Measurements from ENCODE around the gene NEUROG1. TPM values are rescaled to one million over a fixed set of nuclear protein-coding genes. Genes with fewer than 3 reads are reported as not detected.

Gene NEUROG1
- total and polyA plus RNA-seq, 2 donors from 2014 or later: not detected

DNA sequence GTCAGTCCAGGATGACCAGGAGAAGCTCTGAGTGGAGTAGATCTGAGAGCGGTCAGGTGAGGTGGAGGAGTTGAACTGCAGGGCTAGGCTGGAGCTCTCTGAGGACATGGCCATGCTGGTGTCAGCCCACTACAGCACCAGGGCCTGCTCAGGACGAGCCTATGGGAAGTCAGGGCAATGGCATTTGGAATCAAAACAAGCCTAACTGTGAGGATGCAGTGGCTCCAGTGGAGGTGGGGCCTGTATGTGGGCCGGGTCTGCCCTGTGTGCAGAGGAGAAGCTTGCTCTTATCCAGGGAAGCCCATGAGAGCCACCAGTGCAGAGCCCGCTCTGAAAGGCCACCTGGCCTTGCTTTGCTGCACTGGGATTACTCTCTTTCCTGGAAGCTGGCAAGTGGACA, 31.9 kb upstream of the NEUROG1 start:
- Histone ChIP-seq H3K4me1 (ENCODE audit: control insufficient read depth in 2 of 3, insufficient read depth in 2 of 3, low read depth in 1 of 3, low read length in 3 of 3) (peaks cover 0 to 40% (median 29%) of the 10 kb centered on the region in 3 donors), H3K27me3 (ENCODE audit: control insufficient read depth, insufficient read depth, low read length) (no peaks in the 10 kb centered on the region), H3K36me3 (ENCODE audit: control insufficient read depth in 2 of 3, insufficient read depth in 3 of 3, low read length in 3 of 3) (no peaks in the 10 kb centered on the region), H3K27ac (ENCODE audit: low read depth in 2 of 2, low read length in 2 of 2) (no peak overlapping the region), H3K4me3 (ENCODE audit: low read length in 3 of 3) (no peak overlapping the region), H3K9ac (ENCODE audit: low read length in 3 of 3) (no peak overlapping the region), H3K9me3 (ENCODE audit: control insufficient read depth in 2 of 3, insufficient read depth in 1 of 3, low read length in 3 of 3) (no peaks in the 10 kb centered on the region)
- TF ChIP-seq, protein P1, sequence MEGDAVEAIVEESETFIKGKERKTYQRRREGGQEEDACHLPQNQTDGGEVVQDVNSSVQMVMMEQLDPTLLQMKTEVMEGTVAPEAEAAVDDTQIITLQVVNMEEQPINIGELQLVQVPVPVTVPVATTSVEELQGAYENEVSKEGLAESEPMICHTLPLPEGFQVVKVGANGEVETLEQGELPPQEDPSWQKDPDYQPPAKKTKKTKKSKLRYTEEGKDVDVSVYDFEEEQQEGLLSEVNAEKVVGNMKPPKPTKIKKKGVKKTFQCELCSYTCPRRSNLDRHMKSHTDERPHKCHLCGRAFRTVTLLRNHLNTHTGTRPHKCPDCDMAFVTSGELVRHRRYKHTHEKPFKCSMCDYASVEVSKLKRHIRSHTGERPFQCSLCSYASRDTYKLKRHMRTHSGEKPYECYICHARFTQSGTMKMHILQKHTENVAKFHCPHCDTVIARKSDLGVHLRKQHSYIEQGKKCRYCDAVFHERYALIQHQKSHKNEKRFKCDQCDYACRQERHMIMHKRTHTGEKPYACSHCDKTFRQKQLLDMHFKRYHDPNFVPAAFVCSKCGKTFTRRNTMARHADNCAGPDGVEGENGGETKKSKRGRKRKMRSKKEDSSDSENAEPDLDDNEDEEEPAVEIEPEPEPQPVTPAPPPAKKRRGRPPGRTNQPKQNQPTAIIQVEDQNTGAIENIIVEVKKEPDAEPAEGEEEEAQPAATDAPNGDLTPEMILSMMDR (IDR thresholded peaks at IDR 0.05; ENCODE audit: borderline replicate concordance, extremely low read depth, insufficient read depth): no peak
- DNase-seq (peak in 1 of 5 donors; percentile 48), FAIRE-seq (no peak)
- intact Hi-C loops (cut with DNase I): no loop called here

DNA sequence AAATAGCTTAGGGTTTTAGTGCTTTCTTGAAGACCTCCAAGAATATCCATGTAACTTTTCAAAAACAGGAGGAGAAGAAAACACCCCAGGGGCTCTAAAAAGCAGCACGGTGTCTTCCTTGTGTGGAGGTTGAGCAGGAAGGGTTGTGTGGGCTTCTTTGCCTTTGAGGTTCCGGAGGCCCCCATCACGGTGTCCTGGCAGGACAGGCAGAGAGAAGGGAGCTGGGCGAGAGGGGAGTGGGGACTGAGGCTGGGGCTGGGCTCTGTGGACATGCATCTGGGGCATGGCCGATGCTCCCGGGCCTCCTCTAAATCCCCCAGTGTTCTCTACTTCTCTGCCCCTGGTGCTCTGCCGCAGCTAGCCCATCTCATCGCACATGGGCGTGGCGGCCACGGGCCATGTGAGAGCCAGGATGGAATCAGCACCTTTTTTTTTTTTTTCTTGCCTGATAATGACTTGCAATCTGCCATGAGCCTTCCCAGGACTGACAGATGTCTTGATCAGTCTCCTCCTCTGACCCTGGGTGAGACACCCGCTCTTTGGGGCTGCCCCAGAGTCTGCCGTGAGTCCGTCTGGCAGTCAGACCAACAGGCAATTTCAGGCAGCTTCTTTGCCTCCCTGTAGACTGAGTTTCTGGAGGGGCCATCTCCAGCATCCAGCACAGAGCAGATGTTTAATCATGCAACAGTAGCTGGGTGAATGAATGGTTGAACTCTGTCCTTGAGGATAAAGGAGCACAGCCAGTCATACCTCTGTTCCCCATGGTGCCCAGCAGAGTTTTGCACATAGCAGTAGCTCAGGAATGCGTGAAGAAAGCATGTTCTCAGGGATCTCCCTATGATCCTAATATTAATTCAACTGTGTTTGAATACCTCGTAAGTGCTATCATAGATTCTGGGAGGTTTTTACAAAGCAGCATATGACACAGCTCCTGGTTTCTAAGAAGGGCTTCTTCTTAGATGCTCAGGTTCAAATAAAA, 30.9 kb upstream of the NEUROG1 start:
- Histone ChIP-seq H3K36me3 (ENCODE audit: control insufficient read depth in 2 of 3, insufficient read depth in 3 of 3, low read length in 3 of 3) (no peaks in the 10 kb centered on the region), H3K9me3 (ENCODE audit: control insufficient read depth in 2 of 3, insufficient read depth in 1 of 3, low read length in 3 of 3) (no peaks in the 10 kb centered on the region), H3K27ac (ENCODE audit: low read depth in 2 of 2, low read length in 2 of 2) (peak overlapping the region in 1 of 2 donors; percentile 11), H3K4me3 (ENCODE audit: low read length in 3 of 3) (no peak overlapping the region), H3K9ac (ENCODE audit: low read length in 3 of 3) (no peak overlapping the region), H3K27me3 (ENCODE audit: control insufficient read depth, insufficient read depth, low read length) (no peaks in the 10 kb centered on the region), H3K4me1 (ENCODE audit: control insufficient read depth in 2 of 3, insufficient read depth in 2 of 3, low read depth in 1 of 3, low read length in 3 of 3) (peaks cover 0 to 34% (median 24%) of the 10 kb centered on the region in 3 donors)
- DNase-seq (peak in 1 of 5 donors; percentile 74), FAIRE-seq (no peak)
- intact Hi-C loops (cut with DNase I): no loop called here
- TF ChIP-seq, protein P1 (IDR thresholded peaks at IDR 0.05; ENCODE audit: borderline replicate concordance, extremely low read depth, insufficient read depth): no peak

DNA sequence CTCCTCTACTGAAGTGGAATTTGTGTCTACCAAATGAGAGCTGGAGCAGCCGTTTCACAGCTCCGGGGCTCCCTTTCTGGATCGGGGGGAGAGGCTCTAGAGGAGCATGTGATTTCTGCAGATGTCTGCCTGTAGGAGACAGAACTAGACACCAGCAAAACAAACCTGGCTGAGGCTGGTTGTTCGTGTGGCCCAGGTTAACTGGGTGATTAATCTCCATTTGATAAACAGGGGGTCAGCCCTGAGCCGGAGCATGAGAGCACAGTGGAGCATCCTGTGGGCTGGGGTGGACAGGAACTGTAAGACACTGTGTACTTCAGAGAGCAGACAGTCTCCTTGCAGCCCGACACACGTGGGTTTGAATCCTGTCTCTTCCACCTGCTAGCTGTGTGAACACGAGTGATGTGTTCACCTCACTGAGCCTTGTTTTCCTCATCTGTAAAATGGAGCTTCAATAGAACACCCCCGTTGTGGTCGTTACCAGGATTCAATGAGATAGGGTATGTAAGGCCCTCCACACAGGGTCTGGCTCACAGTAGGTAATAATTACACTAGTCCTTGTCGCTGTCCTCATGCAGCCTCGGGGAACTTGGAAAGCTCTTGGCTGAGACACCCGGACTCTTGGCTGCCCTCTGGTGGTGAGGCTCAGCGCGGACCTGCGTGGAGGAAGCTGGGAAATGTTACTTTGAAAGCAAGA, 30.1 kb upstream of the NEUROG1 start:
- DNase-seq (peak; percentile 48 to 73 (median 61)), FAIRE-seq (no peak)

More for the DNA sequence above, 30.1 kb upstream of the NEUROG1 start:
- intact Hi-C loops (cut with DNase I): no loop called here
- Histone ChIP-seq H3K4me3 (ENCODE audit: low read length in 3 of 3) (no peak overlapping the region), H3K4me1 (ENCODE audit: control insufficient read depth in 2 of 3, insufficient read depth in 2 of 3, low read depth in 1 of 3, low read length in 3 of 3) (peaks cover 2 to 26% (median 25%) of the 10 kb centered on the region in 3 donors), H3K9ac (ENCODE audit: low read length in 3 of 3) (no peak overlapping the region), H3K9me3 (ENCODE audit: control insufficient read depth in 2 of 3, insufficient read depth in 1 of 3, low read length in 3 of 3) (no peaks in the 10 kb centered on the region), H3K36me3 (ENCODE audit: control insufficient read depth in 2 of 3, insufficient read depth in 3 of 3, low read length in 3 of 3) (no peaks in the 10 kb centered on the region), H3K27me3 (ENCODE audit: control insufficient read depth, insufficient read depth, low read length) (no peaks in the 10 kb centered on the region), H3K27ac (ENCODE audit: low read depth in 2 of 2, low read length in 2 of 2) (no peak overlapping the region)
- TF ChIP-seq, protein P1 (IDR thresholded peaks at IDR 0.05; ENCODE audit: borderline replicate concordance, extremely low read depth, insufficient read depth): peak; percentile 67
